A673 (cell line): Measurements from ENCODE around the gene LRRC23. TPM values are rescaled to one million over a fixed set of nuclear protein-coding genes. Genes with fewer than 3 reads are reported as not detected.
"Not testable (repeated sequence)": the region's sequence is repeated elsewhere in the genome, so short reads cannot be mapped to it uniquely, and the experiment has no call there.

Experiments
- BruUV-seq: library from RNA; stranded (reverse); fragments of 400-500 nt; replicated peaks from 2 replicates; lab custom pipeline; 2021; lab: Mats Ljungman, UMichigan
- CTCF ChIA-PET: fragments of 300-600 bp; sonication (Branson Sonifier 250); formaldehyde crosslinking; loops from one replicate; lab custom pipeline; 2022; ENCODE audit warnings: antibody characterized with exemption; lab: Charles Lee
- POLR2A ChIA-PET: fragments of 300-600 bp; sonication (Branson Sonifier 250); formaldehyde crosslinking; loops from one replicate; lab custom pipeline; 2022; ENCODE audit warnings: antibody characterized with exemption; ENCODE audit not compliant: low non-redundant PET; lab: Charles Lee
- DNase-seq: peaks from one replicate; pipeline ENCODE4 v3.0.0-alpha.2; 2015; ENCODE audit warnings: low spot score
- H3K27ac ChIP-seq: fragments of 200-600 bp; sonication (generic); 2 replicates; pipeline ENCODE4 v1.5.1; 2016; ENCODE audit warnings: mixed run types, low read depth, mild to moderate bottlenecking, mixed read lengths, antibody characterized with exemption, low read length; ENCODE audit not compliant: poor library complexity, severe bottlenecking
- H3K27me3 ChIP-seq: fragments of 200-600 bp; sonication (generic); replicated peaks from 2 replicates; pipeline ENCODE4 v1.6.1; 2017; ENCODE audit warnings: mixed run types, low read depth, mild to moderate bottlenecking, mixed read lengths, antibody characterized with exemption, low read length; ENCODE audit not compliant: insufficient read depth, poor library complexity
- H3K36me3 ChIP-seq: fragments of 200-600 bp; sonication (generic); 2 replicates; pipeline ENCODE4 v1.6.1; 2016; ENCODE audit warnings: mixed run types, mild to moderate bottlenecking, mixed read lengths, antibody characterized with exemption, low read length; ENCODE audit not compliant: insufficient read depth, poor library complexity, severe bottlenecking
- H3K4me1 ChIP-seq: fragments of 200-600 bp; sonication (generic); 2 replicates; pipeline ENCODE4 v1.6.1; 2017; ENCODE audit warnings: mixed run types, mild to moderate bottlenecking, mixed read lengths, antibody characterized with exemption, low read length; ENCODE audit not compliant: insufficient read depth, poor library complexity, severe bottlenecking
- H3K4me3 ChIP-seq: fragments of 200-600 bp; sonication (generic); 2 replicates; pipeline ENCODE4 v1.5.1; 2016; ENCODE audit warnings: low read depth, mixed run types, mild to moderate bottlenecking, mixed read lengths, low read length; ENCODE audit not compliant: poor library complexity, severe bottlenecking
- H3K9me3 ChIP-seq: fragments of 200-600 bp; sonication (generic); 2 replicates; pipeline ENCODE4 v1.6.1; 2016; ENCODE audit warnings: mixed run types, low read depth, mild to moderate bottlenecking, mixed read lengths, antibody characterized with exemption, low read length; ENCODE audit not compliant: poor library complexity, severe bottlenecking
- CTCF ChIP-seq: fragments of 300-800, 200-600 bp; sonication (generic); conservative IDR thresholded peaks from 2 replicates; pipeline ENCODE4 v1.5.1; 2017; ENCODE audit warnings: low read depth, mild to moderate bottlenecking, antibody characterized with exemption, low read length, moderate library complexity, mixed read lengths
- EZH2 ChIP-seq: fragments of 200-600 bp; sonication (generic); IDR thresholded peaks from 2 replicates; pipeline ENCODE4 v1.6.1; 2017; ENCODE audit warnings: borderline replicate concordance, low read depth, mild to moderate bottlenecking, mixed read lengths, antibody characterized with exemption, low read length; ENCODE audit not compliant: poor library complexity, severe bottlenecking
- intact Hi-C: fragments of 100-400 bp; cut with micrococcal nuclease; formaldehyde crosslinking; loops from one replicate; pipeline ENCODE4 v1.10.0; 2022; ENCODE audit not compliant: unreplicated experiment
- total RNA-seq: library from RNA; stranded (reverse); gene quantifications from 2 replicates; pipeline ENCODE4 v1.2.3, GENCODE V29; 2021

Gene LRRC23
- total RNA-seq, 1 experiment from 2014 or later: 7.7 TPM

GRCh38 chr12:6868211-6869048, 36.2 kb upstream of the LRRC23 start:
- intact Hi-C loops: no loop called here
- TF ChIP-seq EZH2 (no peak), CTCF (peak; percentile 29; the same call in 1 of the 2 replicates)
- peak; percentile 48 for DNase-seq
- ChIA-PET POLR2A (no interaction called here), CTCF (interaction anchor here (0.6 to 1.7 kb wide), 5 partner anchors 47 to 244 kb away, joined by 3 to 11 read pairs (median 4); partner anchors contain the start of gene GPR162)
- peak overlapping the region; percentile 99 for H3K27ac ChIP-seq
- peaks cover 34% of the 10 kb centered on the region for H3K4me1 ChIP-seq
- no peaks in the 10 kb centered on the region for H3K9me3 ChIP-seq
- H3K36me3 ChIP-seq: peaks cover 54% of the 10 kb centered on the region
- no peaks in the 10 kb centered on the region for H3K27me3 ChIP-seq
- peak overlapping the region; percentile 100 for H3K4me3 ChIP-seq
- BruUV-seq: no TSS peak

GRCh38 chr12:6869049-6870021, 35.3 kb upstream of the LRRC23 start:
- POLR2A ChIA-PET: interaction anchor here (0.6 kb wide), 2 partner anchors 21 to 31 kb away, joined by 3 read pairs; no protein-coding TSS in a partner anchor
- no TSS peak for BruUV-seq
- H3K4me3 ChIP-seq: peak overlapping the region; percentile 100
- intact Hi-C loops: loop anchor here (5.0 kb wide), 2 partner anchors 68 to 243 kb away; no protein-coding TSS in a partner anchor
- CTCF ChIA-PET: interaction anchor here (0.6 to 1.7 kb wide), 11 partner anchors 17 to 246 kb away, joined by 3 to 11 read pairs (median 4); partner anchors contain the start of genes ENO2 and USP5
- DNase-seq: peak; percentile 88
- H3K4me1 ChIP-seq: peaks cover 34% of the 10 kb centered on the region
- no peaks in the 10 kb centered on the region for H3K27me3 ChIP-seq
- H3K27ac ChIP-seq: peak overlapping the region; percentile 99
- peaks cover 46% of the 10 kb centered on the region for H3K36me3 ChIP-seq
- TF ChIP-seq EZH2 (no peak), CTCF (peak; percentile 81)
- no peaks in the 10 kb centered on the region for H3K9me3 ChIP-seq

GRCh38 chr12:6870304-6870703, 34.3 kb upstream of the LRRC23 start:
- POLR2A ChIA-PET: interaction anchor here (0.6 to 0.7 kb wide), 2 partner anchors 66 to 67 kb away, joined by 4 read pairs; no protein-coding TSS in a partner anchor
- H3K27ac ChIP-seq, DNase-seq, H3K9me3 ChIP-seq, H3K27me3 ChIP-seq, H3K4me3 ChIP-seq: not testable (repeated sequence)
- BruUV-seq: TSS peak; percentile 75
- Histone ChIP-seq H3K4me1 (peaks cover 34% of the 10 kb centered on the region), H3K36me3 (peaks cover 39% of the 10 kb centered on the region)
- intact Hi-C loops: loop anchor here (5.0 kb wide), 2 partner anchors 67 to 242 kb away; no protein-coding TSS in a partner anchor
- CTCF ChIA-PET: interaction anchor here (1.3 kb wide), 1 partner anchor 18 kb away, joined by 6 read pairs; the partner anchor contains the start of gene USP5
